NCI-H446 treated with DMSO at 0.1 percent for 48 hours (cell line): ENCODE results near the gene PLAGL2.

Source experiments
- DNase-seq: peaks from one replicate; lab custom pipeline; 2025; lab: John Stamatoyannopoulos, UW

PLAGL2 gene

DNA sequence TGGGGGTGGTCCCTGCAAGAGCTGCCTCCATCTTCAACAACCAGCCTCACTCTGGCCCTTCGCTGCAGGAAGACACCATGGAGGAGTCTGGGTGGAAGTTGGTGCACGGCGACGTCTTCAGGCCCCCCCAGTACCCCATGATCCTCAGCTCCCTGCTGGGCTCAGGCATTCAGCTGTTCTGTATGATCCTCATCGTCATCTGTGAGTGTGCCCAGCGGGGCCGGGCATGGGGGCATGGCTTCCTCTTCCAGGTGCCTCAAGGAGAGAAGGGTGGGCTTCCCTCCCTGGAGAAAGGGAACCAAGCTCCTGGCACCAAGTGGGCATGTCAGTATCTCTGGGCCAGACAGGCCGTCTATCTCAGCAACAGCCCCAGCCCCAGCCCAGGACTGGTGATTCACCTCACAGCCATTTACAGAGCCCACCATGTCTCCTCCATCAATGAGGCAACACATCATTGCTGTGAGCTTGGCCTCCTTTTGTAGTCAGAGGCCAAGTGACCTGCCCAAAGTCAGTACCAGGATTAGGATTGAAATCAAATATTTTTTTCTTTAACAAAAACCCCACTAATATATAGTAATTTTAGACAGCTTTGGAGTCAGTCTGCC is 57.9 kb downstream of the PLAGL2 start:
- no peak for DNase-seq

DNA sequence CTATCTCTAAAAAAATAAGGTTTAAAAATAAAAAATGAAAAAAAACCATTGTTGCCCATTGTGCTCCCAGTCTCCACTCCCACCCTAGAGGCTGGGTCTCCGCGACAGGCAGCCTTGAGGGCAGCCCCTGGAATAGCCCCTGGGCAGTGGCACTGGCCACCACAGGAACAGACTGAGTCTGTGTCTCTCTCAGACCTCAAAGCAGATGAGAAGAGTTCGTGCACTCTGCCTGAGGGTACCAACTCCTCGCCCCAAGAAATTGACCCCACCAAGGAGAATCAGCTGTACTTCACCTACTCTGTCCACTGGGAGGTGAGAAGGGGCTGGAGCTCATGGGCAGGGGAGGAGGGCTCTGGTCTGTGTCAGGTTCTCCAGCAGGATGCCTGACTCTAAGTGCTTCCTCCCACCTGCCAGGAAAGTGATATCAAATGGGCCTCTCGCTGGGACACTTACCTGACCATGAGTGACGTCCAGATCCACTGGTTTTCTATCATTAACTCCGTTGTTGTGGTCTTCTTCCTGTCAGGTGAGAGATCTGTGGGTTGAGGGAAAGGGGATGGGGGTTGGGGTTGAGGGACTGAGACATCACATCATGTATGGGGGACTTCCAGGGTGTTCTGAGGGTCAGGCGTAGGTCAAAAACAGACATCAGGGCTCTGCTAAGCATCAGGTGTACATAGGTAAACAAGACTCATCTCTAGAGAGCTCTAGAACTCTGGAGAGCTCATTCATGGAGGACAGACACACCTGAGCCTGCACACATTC is 62.5 kb downstream of the PLAGL2 start:
- DNase-seq = no peak

GRCh38 chr20:32142991-32143390 is 64.6 kb downstream of the PLAGL2 start:
- DNase-seq = no peak
